Measurements from ENCODE around the gene PIP5K1B. TPM values are rescaled to one million over a fixed set of nuclear protein-coding genes. Genes with fewer than 3 reads are reported as not detected.
A peak's percentile ranks its signal among the peaks of the same experiment; 100 is the strongest.

The PIP5K1B gene
- total and polyA plus RNA-seq, 10 of the 15 experiments (the other 5 are each of a cell fraction or from before 2014, with no cell fraction given) = 6.8 to 16.3 (median 10.6) TPM

- in situ Hi-C loops (cut with MboI) = no loop called here
- H3K36me3 ChIP-seq (ENCODE audit: control insufficient read depth in 2 of 2, insufficient read depth in 2 of 2, low read length in 1 of 2) = no peaks in the 10 kb centered on the region; a peak in 1 of 4 replicates
- no TSS peak for BruUV-seq (replicated peaks)
- TF ChIP-seq NRF1 (conservative IDR thresholded peaks at IDR 0.05; ENCODE audit: low read depth, low read length) = no peak
- no peak for TF ChIP-seq HSF1 (IDR thresholded peaks at IDR 0.05; ENCODE audit: low read depth, low read length)
- no peak for TF ChIP-seq ZNF274 (IDR thresholded peaks at IDR 0.05; ENCODE audit: insufficient read depth, insufficient read length)
- no peak for TF ChIP-seq FOXM1 (IDR thresholded peaks at IDR 0.05; ENCODE audit: low read depth, low read length)
- TF ChIP-seq CBX3 (IDR thresholded peaks at IDR 0.05; ENCODE audit: borderline replicate concordance, low read depth) = no peak
- TF ChIP-seq ZZZ3 (IDR thresholded peaks at IDR 0.05; ENCODE audit: control insufficient read depth, insufficient read length, low read depth) = no peak
- no peak for TF ChIP-seq POLR2AphosphoS5 (IDR thresholded peaks at IDR 0.05; ENCODE audit: low read length)
- no peak for TF ChIP-seq ASH2L (IDR thresholded peaks at IDR 0.05; ENCODE audit: borderline replicate concordance, low read depth)
- TF ChIP-seq CHD1 (IDR thresholded peaks at IDR 0.05; ENCODE audit: low read depth, low read length) = no peak
- TF ChIP-seq ZNF622 (IDR thresholded peaks at IDR 0.05) = no peak
- TF ChIP-seq JUNB (IDR thresholded peaks at IDR 0.05) = no peak
- no peak for TF ChIP-seq RAD21 (IDR thresholded peaks at IDR 0.05; ENCODE audit: insufficient read depth, low read depth, low read length)
- H3K79me2 ChIP-seq (ENCODE audit: control insufficient read depth, insufficient read depth, low read length) = no peaks in the 10 kb centered on the region
- CTCF ChIA-PET = interaction anchor here (0.6 to 2.3 kb wide), 6 partner anchors 10 to 494 kb away, joined by 3 to 9 read pairs (median 4); no protein-coding TSS in a partner anchor
- H4K20me1 ChIP-seq (ENCODE audit: control insufficient read depth, insufficient read depth) = no peaks in the 10 kb centered on the region
- H3K4me1 ChIP-seq (ENCODE audit: control insufficient read depth, insufficient read depth, low read length) = peaks cover 66% of the 10 kb centered on the region
- ATAC-seq (no peak), FAIRE-seq (no peak), DNase-seq (ENCODE audit: low read depth, low spot score) (no peak)
- no peak overlapping the region for H3K4me3 ChIP-seq
- no peak overlapping the region for H2AFZ ChIP-seq (ENCODE audit: control insufficient read depth, low read depth, low read length)
- H3K27me3 ChIP-seq (replicated peaks in 1 of 2; ENCODE audit: control insufficient read depth in 2 of 2, insufficient read depth in 2 of 2, low read length in 1 of 2) = no peaks in the 10 kb centered on the region
- no peaks in the 10 kb centered on the region; the same call in 2 of the 3 replicates for H3K9me3 ChIP-seq (replicated peaks; ENCODE audit: control insufficient read depth, insufficient read depth, low read length)
- RAD21 ChIA-PET (ENCODE audit: unreplicated experiment) = interaction anchor here (0.8 to 1.3 kb wide), 5 partner anchors 13 to 40 kb away, joined by 3 read pairs; no protein-coding TSS in a partner anchor
- no peak overlapping the region for H3K9ac ChIP-seq (ENCODE audit: control insufficient read depth, insufficient read depth, low read length)
- peak overlapping the region; percentile 64; the same call in 1 of the 2 replicates for H3K4me2 ChIP-seq (ENCODE audit: control insufficient read depth, insufficient read depth)
- intact Hi-C loops (cut with micrococcal nuclease; ENCODE audit: unreplicated experiment) = no loop called here
- WGBS (ENCODE audit: insufficient coverage, insufficient replicate concordance, low lambda C conversion rate, missing lambda C conversion rate) = 92% methylated on average over 3 of the region's 3 CpGs
- SMC1A ChIA-PET (ENCODE audit: uncharacterized antibody, unreplicated experiment) = interaction anchor here (0.7 to 12.2 kb wide), 6 partner anchors 16 to 399 kb away, joined by 3 to 160 read pairs (median 4); no protein-coding TSS in a partner anchor
- POLR2A ChIA-PET = interaction anchor here (0.7 to 1.6 kb wide), 3 partner anchors 14 to 27 kb away, joined by 3 to 5 read pairs (median 4); no protein-coding TSS in a partner anchor
- H3K27ac ChIP-seq (ENCODE audit: control insufficient read depth, insufficient read depth) = peak overlapping the region; percentile 58
Measured at GRCh38 chr9:68980341-68980914, 275.4 kb downstream of the PIP5K1B start.
